ENCODE data around the gene ZNF143. TPM values are rescaled to one million over a fixed set of nuclear protein-coding genes. Genes with fewer than 3 reads are reported as not detected.

ZNF143 gene
- total and polyA plus RNA-seq, 2 of the 4 experiments (the other 2 are of a cell fraction), result 23.8 to 49.6 TPM

DNA sequence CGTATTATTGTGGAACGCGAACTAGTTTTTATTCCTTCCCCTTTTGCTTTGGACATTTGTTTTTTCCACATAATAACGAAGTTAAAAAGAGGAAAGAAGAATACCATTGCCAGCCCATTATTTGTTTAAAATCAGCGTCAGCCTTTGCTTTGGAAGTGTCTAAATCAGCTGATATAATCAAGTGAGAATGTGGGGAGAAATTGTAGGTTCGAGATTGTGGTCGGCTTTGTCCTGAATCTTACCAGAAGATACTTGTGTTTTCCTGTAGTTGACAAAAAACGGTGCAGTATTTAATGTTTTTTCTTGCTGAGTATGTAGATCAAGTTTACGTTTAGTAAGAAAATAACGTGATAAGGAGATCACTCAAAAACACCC, 935 bp downstream of the ZNF143 start:
- H3K9me1 ChIP-seq (ENCODE audit: insufficient read depth, low read length), result no peaks in the 10 kb centered on the region
- peak overlapping the region; percentile 67 to 87 for H4K8ac ChIP-seq (ENCODE audit: low read depth in 2 of 2, low read length in 2 of 2)
- POLR2A ChIA-PET (ENCODE audit: unreplicated experiment), result no interaction called here
- no peaks in the 10 kb centered on the region for H3K27me3 ChIP-seq (ENCODE audit: control insufficient read depth, insufficient read depth, low read length)
- H3K4me2 ChIP-seq (ENCODE audit: low read depth, low read length), result peak overlapping the region; percentile 97
- dilution Hi-C loops (cut with HindIII; ENCODE audit: low sequenced_read_pairs, unreplicated experiment), result no loop called here
- H3K9ac ChIP-seq (ENCODE audit: low read depth, low read length), result peak overlapping the region; percentile 92
- no peak overlapping the region for H4K91ac ChIP-seq (ENCODE audit: insufficient read depth, low read depth, low read length)
- H2BK5ac ChIP-seq (ENCODE audit: low read depth, low read length, poor library complexity, severe bottlenecking), result peak overlapping the region; percentile 92
- no peaks in the 10 kb centered on the region for H3K4me1 ChIP-seq (ENCODE audit: control insufficient read depth, insufficient read depth, low read length)
- peak overlapping the region; percentile 95; the same call in 1 of the 2 replicates for H3K27ac ChIP-seq (ENCODE audit: insufficient read depth, low read length)
- H2AK9ac ChIP-seq (replicated peaks; ENCODE audit: low read depth, low read length, poor library complexity), result no peak overlapping the region
- no peak overlapping the region for H2BK15ac ChIP-seq (ENCODE audit: low read depth, low read length)
- peak overlapping the region; percentile 55 for H3K4me3 ChIP-seq (ENCODE audit: insufficient read depth, low read depth, low read length)
- TF ChIP-seq MAFK (IDR thresholded peaks at IDR 0.05; ENCODE audit: low read depth, low read length), result peak; percentile 37; the same call in 1 of the 2 replicates
- no peak for TF ChIP-seq RAD21 (IDR thresholded peaks at IDR 0.05; ENCODE audit: low read length)
- H3K18ac ChIP-seq (ENCODE audit: low read depth, low read length), result peak overlapping the region; percentile 79
- peak overlapping the region; percentile 90 for H3K14ac ChIP-seq (replicated peaks; ENCODE audit: low read depth, low read length)
- peak overlapping the region; percentile 24; the same call in 1 of the 2 replicates for H2BK120ac ChIP-seq (ENCODE audit: low read depth, low read length)
- no peak overlapping the region for H2BK20ac ChIP-seq (ENCODE audit: low read depth, low read length)
- in situ Hi-C loops (cut with MboI; ENCODE audit: low sequenced_read_pairs), result no loop called here
- H3K9me3 ChIP-seq (ENCODE audit: control insufficient read depth, insufficient read depth, low read length), result no peaks in the 10 kb centered on the region
- H4K5ac ChIP-seq (ENCODE audit: low read depth, low read length), result peak overlapping the region; percentile 59; the same call in 1 of the 2 replicates
- H4K20me1 ChIP-seq (ENCODE audit: insufficient read depth, low read length), result no peaks in the 10 kb centered on the region
- no peak for ATAC-seq (ENCODE audit: low read depth)
- TSS peak; percentile 87 for BruUV-seq (replicated peaks)
- peak overlapping the region; percentile 91; the same call in 1 of the 2 replicates for H3K4ac ChIP-seq (ENCODE audit: low read depth, low read length)
- peak overlapping the region; percentile 99 for H3K56ac ChIP-seq (ENCODE audit: extremely low read depth, insufficient read depth, low read length)
- peak; percentile 15 for DNase-seq
- peaks cover 16 to 39% of the 10 kb centered on the region in 2 experiments for H3K79me1 ChIP-seq (ENCODE audit: low read depth in 1 of 2, low read length in 2 of 2)
- H3K36me3 ChIP-seq (ENCODE audit: control insufficient read depth, insufficient read depth, low read length), result no peaks in the 10 kb centered on the region
- H2AK5ac ChIP-seq (ENCODE audit: low read depth, low read length), result no peak overlapping the region
- peak overlapping the region; percentile 94 for H3K23ac ChIP-seq (ENCODE audit: low read depth, low read length)
- WGBS, 2 experiments (ENCODE audit: extremely low coverage in 2 of 2, insufficient read length in 1 of 2), result no CpG with 5 or more reads among the region's 10 CpGs
- no peak overlapping the region for H2AFZ ChIP-seq (replicated peaks; ENCODE audit: low read length, poor library complexity)
- intact Hi-C loops (cut with micrococcal nuclease), result loop anchor here (2.0 to 5.0 kb wide), 2 partner anchors 151 to 287 kb away; no protein-coding TSS in a partner anchor
- CTCF ChIA-PET, result no interaction called here
